GM21717 (cell line): Measurements from ENCODE around the gene COL5A2.

Experiments used
- ATAC-seq: cut with Tn5 transposase; IDR thresholded peaks from one replicate; pipeline ENCODE4 v1.9.1; 2021; ENCODE audit warnings: mild to moderate bottlenecking, moderate library complexity; ENCODE audit not compliant: unreplicated experiment

The COL5A2 gene

DNA sequence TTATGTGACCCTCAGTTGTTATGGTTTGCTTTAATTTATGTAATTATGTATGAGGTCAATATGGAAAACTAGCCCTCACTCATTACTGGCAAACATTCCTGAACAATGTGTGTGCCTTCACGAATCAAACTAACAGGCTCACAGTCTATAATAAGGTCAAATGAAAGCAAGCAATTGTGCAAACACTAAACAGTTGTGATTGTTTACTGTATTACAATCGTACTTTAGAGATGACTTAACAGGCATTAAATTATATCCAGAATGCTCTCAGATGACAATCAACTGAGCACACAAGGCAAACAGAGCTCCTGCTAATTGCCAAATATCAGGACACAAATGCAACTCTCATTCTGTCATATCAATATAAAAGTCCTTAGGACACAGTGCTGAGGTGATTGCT lies 29.5 kb downstream of the COL5A2 start:
- no peak for ATAC-seq

DNA sequence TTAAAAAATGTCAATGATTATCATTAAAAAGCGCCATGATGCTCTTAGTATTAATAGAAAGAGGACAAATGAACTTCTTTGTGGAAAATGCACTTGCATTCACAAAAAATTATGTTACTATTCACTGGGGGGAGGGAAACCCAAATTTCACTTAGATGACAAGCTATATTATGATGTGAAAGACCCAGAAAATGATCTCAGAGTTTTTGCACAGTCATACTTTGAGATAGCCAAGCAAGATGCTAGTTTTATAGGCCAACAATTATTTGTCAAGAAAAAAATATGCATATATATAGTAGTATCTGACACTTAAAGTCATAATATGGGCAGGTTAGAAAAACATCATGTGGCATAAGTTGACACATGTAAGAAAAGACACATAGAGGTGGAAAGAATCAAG lies 31.6 kb downstream of the COL5A2 start:
- no peak for ATAC-seq

DNA sequence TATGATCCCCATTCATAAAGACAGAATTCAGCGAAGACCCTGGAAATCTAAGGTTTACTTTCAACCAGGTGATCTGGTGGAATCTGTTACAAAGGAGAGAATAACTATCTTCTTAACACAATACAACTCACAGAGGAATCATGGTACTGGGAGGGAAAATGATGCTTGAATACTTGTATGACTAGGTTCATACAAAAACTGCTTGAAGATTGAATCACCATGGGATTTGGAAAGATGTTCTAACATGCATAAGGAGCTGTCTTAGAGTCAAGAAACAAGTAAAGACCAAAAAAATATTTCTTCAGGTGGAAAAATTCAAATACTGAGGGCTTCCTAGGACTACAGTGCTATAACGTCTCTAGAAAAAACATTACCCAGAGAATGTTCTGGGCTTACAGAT lies 32.2 kb downstream of the COL5A2 start:
- ATAC-seq = no peak

DNA sequence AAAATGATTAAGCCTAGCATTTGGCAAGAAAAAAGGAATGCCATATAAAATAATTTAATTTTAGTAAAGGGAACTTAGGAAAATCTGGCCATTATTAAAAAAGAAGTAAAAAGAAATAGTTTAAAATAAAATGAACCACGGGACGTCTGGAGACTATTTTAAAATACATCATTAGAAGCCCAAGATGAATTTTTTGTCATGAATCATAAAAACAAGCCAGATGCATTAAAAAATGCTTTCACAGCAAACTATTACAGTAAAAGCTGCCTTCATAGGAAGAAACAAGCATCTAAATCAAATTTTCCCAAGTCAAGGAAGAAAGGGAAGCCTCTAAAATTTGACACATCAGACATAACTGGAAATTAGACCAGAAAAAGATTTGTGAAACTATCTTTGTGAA lies 33.0 kb downstream of the COL5A2 start:
- ATAC-seq = no peak

DNA sequence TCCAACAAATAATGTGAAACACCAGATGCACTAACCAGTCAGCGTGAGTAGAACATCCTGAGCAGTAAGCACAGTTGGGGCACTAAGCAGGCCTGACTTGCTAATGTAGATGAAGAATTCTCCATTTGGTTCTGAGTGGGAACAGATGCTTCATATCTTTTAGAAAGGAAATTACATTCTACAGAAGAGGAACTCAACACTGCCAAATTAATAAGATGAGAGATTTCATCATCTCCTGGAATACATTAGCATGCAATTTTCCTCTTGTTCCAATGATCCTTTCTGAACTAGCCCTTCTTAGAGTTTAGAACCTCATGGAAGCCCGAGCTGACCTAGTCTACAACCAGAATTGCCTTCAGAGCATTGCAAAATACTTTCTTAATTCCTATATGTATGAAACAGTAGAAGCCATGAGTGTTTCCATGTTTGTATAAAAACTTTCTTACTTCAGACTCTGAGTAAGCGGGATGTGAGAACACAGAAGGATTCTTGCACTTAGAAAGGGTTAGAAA lies 34.8 kb downstream of the COL5A2 start:
- no peak for ATAC-seq

DNA sequence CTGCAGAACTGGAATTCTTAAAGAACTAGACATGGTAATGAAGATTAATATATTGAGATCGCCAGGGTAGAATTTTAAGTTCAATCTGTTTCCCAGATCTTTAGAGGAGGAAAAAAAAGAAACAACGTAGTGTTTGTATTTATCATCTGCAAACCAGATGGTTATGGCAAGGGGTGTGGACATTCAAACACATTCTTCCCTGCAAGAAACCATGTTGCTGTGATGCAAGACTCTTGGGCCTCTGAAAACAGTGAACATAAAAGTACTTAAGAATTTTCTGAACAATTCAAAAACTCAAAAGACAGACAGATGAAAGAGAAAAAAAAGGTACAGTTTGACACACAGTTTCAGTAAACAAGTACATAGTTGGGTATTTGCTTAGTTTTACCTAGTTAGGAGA lies 35.6 kb downstream of the COL5A2 start:
- no peak for ATAC-seq

DNA sequence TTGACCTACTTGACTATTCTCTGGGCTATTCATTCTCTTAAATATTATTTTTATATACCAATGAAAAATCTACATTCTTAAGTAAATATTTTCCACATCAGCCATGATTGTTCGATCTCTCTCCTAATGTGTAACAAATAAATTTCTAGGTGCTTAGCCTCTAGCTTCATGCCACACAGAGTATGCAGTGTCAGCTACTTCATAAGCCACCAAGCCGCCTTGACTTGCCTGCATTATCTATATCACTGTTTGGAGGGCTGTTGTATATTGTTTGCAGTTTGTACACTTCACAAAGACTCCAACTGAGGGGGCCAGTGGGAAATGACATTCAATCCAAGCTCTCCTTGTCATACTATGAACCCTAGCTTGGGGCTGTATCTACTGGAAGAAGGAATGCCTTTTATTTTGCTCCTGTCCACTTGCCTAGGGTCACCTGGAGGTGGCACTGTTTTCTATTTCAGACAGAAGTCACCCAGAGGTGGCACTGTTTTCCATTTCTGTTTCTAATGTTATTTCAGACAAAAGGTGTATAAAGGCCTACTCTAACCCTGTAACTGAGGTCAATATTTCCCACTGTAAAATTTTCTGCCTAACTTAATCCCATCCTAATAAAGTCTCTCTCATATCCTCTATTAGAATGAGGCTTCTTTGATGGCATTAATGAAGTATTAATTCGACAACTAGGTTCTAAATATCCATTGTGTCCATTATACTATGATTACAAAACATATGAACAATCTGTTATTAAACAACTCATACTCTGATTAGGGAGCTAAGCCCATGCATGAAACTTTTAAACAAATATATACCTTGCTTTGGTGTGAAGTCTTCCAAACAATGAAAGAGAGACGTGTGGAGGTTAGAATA lies 36.4 kb downstream of the COL5A2 start:
- peak; percentile 98 for ATAC-seq

DNA sequence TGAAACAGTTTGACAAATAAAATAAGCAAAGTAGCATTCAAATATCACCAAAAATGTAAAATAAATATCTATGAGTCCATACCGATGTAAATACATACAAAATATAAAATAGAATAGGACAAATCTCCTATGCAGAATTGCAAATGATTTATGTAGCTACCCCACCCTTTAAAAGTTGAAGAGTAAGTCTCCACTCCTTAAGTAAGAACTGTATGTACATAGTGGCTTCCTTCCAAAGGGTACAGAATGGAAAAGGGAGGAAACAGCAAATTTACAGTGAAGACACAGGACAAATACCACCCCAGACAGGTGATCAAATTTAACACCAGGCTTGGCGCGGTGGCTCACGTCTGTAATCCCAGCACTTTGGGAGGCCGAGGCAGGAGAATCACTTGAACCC lies 40.8 kb downstream of the COL5A2 start:
- ATAC-seq = no peak

DNA sequence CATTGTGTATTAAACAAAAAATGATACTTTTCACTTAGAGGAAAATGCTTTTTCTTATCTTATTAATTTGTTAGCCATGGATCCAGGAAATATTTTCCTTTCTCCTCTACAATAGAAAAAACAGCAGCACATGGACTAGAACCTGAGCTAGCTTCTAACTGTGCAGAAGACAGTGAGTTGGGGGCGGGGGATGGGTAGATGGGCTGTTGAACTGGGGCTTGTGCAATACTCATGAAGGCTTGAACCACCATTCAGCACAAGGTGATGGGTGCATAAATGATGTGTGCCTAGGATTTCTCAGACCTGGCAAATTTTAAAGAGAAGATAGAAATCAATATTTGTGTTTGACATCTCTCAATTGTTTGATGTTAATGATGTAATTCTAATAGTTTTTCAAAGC lies 42.0 kb downstream of the COL5A2 start:
- ATAC-seq = no peak

DNA sequence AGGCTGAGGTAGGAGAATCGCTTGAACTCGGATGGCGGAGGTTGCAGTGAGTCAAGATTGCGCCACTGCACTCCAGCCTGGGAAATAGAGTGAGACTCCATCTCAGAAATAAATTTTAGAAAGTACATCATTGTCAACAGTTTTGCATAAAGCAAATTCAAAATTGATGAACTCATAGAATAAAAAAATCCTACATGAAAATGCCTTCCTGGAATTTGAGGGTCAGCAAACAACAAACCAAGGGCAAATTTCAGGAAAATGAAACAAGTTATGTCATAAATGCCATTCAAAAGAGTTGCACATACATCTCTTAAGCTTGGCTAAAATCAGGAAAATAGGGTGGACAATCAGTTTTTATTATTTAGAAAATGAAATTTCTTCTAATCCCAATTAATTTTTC lies 45.1 kb downstream of the COL5A2 start:
- ATAC-seq = no peak

DNA sequence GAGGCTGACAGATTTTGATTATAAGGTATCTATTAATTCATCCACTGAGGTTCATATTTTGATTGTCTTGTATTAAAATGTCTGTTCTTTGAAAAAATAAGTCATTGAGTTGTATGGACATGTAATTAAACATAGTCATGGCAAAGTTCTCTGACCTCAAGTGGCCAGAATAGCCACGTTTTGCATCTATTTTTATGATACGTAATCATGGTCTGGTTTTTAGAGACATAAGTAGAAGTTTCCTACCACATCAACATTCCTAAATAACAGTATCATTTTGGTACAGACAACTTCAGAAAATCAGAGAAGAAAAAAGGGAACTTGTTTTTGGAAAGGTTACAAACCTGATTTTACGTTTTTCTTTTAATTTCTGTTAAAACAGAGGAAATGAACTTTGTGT lies 47.6 kb downstream of the COL5A2 start:
- no peak for ATAC-seq

DNA sequence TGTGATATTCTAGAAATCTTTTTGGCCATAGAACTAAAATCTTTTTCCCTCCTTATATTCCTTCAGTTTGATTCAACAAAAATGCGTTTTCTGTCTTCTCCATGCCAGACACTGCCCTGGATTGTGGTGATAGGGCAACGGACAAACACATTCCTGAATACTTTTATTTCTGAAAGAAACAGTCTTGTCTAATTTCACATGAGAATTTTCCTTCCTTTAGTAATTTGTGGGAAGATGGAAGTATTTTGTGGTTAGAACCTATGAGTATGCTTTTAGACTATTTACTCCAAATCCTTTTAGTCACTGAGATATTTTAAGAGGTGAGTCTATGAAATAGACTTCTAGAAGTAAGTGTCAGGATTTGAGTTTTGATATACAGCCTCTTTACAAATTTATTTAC lies 49.6 kb downstream of the COL5A2 start:
- ATAC-seq = no peak

DNA sequence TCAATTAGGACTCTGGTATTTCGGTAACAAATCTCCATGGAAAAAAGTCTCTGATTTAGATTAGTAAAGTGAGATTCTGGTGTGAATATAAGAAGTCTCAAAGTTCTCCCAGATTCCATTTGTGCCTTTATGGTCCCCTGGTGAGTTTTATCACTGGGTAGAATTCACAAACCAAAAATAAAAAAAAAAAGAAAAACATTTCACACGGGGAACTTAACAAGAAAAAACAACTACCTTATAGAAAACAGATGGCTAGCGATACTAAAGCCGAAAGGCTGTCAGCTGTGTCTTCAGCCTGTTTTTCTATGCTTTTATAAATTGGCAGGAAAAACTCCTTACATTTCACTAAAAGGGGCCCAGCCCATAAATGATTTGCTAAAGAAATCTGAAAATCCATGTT lies 50.6 kb downstream of the COL5A2 start:
- no peak for ATAC-seq

DNA sequence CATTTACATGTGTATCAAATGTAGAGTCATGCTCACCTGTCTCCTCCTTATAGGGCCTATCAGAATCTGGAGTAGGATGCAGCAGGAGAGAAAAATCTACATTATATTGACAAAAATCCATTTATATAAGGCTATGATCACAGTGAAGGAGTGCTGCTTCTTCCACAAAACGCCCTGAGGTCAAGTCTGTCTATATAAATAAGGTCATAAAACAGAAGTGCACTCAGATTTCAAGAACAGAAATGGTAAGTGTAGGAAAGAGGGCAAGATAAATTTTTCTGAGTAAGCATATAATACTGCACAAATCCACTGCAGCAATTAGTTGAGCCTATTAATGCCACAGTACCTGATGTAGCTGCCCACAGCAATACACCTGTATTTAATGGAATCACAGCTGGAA lies 51.8 kb downstream of the COL5A2 start:
- ATAC-seq = no peak

DNA sequence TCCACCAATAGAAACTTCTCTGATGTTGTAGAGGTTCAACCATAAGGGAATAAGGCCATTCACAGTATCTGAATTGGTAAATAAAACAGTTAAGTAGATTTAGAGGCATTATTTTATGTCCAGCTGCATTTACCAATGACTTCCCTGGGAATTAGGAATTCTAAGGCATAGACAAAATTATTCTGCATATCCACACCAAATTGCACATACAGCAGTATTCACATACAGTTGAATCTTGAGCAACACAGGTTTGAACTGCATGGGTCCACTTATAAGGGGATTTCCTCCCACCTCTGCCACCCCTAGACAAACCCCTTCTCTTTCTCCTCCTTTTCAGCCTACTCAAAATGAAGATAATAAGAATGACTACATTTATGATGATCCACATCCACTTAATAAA lies 54.4 kb downstream of the COL5A2 start:
- ATAC-seq = no peak

DNA sequence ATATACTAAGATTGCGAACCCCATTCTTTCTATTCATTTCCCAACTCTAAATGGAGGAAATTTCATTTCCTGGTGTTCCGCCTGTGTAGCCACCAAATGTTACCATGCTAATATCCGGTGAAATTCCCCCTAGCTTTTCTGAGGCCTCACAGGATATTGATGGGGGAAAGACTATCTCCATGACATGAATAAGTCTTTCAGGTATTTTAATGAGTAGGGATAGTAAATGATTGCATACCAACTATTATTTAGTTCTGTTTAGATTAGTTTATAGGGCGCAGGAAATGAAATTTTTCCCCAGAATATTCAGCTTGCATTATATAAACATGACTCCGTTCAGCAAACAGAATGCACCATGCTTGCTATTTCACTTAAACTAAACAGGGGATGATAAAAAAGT lies 55.4 kb downstream of the COL5A2 start:
- ATAC-seq = no peak

DNA sequence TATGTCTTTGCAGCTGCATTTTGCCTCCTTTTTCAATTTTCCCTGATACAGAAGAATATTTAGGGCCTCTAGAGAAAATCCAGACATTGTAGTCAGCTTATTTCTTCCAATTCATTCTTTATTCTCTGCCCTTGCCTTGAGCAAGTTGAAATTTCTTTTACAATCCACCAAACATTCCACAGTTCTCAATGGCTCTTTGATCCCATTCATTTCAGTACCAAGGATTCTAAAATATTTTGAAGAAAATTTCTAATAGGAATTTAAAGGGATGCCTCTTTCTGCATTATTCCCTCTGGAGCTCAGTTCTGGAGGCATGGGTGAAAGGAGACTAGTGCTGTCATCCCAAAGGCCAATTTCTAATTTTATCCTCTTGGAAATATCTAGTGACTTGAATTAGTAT lies 61.2 kb downstream of the COL5A2 start:
- no peak for ATAC-seq

DNA sequence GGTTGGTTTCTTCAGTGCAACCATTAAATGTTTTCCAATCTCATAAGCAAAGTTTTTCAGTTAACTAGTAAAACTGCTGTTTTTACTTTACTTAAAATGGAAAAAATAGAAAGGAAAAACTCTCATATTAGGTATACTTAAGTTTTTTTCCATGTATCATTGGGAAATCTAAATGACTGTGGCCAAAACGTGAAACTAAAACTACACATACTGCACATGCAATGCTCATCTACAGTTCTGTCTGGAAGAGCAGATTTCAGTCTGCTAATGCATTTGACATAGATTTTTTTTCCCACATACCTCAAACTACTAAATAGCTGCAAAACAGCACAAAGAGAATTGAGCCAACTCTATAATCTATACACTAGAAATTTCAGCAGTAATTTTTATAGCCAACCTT lies 62.6 kb downstream of the COL5A2 start:
- ATAC-seq = no peak

DNA sequence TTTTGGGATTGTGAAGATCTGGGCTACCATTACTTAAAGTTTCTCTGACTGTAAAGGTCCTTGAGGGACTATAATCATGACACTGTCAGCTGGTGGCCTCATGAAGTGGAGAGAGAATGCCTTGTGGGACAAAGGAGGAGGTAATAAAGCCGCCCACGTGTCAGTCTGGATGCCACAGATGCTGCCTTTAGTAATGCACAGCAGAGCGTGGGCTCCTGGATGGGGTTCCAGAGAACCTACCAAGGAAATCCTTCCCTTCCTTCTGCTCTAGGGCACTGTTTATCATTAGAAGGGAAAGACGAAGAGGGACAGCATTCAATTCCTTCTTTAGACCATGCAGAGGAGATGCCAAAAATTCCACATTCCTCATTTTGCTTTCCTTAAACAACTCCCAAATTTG lies 63.5 kb downstream of the COL5A2 start:
- no peak for ATAC-seq

DNA sequence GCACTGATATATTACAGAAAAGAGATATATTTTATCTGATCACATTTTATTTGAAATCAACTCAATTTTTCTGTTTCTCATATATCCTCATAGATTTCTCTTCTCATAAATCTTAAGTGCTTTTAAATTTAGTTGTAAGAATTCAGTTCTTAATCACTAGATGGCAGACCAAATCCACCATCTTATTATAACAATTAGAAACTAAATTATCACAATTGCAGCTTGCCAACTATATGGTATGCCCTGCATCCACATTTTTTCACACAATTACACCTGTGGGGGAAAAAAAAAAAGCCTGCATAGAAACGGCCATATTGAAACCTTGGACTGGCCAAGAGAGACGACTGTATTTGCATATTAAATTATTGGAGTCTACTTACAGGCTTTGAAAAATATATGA lies 64.4 kb downstream of the COL5A2 start:
- no peak for ATAC-seq

DNA sequence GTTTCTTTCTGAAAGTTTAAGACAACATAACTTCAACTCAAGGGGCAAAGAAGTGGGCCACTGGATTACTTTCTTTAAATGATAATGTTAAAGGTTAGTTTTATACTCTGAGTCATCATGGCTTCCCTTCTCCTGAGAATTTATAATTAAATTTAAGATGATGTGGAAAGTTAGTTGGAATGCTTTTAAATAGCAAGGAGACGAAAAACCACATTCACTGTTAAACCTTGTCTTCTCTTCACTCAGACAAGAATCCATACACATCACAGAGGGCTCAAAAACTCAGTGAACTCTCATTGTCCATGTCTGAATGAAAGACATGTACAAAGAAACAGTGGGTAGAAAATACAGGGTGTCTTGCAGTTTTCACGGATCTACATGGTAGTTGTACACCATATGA lies 65.6 kb downstream of the COL5A2 start:
- no peak for ATAC-seq

DNA sequence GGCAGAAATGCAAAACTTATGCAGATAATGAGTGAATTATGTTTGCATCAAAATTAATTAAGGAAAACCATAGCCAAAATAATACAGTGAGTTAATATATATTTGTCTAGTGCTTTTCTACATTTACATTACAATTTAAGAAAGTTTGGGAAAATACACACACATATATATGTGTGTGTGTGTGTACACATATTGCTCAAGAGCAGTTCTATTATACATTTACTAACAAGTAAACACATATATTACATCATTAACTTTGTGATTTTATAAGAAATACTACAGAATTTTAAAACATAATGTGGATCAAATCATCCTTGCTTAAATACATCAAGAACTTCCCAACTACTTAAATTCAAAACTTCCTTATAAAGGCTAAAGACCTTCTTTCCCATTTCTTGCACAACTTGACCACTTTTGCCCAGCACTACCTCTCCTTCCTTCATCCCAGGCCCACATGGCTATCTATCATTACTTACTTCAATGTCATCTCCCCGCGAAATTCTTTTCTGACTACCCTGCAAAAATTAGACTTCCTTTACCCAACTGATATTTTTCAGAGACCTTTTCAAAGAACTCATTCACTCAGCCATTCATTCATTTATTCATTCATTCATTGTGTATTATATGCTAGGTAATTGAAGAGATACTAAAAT lies 68.4 kb downstream of the COL5A2 start:
- no peak for ATAC-seq
